GM19324 (cell line): ENCODE data around the gene AFP.
"Not testable (repeated sequence)": the region's sequence is repeated elsewhere in the genome, so short reads cannot be mapped to it uniquely, and the experiment has no call there.

Experiments
- ATAC-seq: cut with Tn5 transposase; IDR thresholded peaks from one replicate; pipeline ENCODE4 v1.9.1; 2021; ENCODE audit warnings: mild to moderate bottlenecking, moderate library complexity; ENCODE audit not compliant: unreplicated experiment, low FRiP score

Gene AFP

DNA sequence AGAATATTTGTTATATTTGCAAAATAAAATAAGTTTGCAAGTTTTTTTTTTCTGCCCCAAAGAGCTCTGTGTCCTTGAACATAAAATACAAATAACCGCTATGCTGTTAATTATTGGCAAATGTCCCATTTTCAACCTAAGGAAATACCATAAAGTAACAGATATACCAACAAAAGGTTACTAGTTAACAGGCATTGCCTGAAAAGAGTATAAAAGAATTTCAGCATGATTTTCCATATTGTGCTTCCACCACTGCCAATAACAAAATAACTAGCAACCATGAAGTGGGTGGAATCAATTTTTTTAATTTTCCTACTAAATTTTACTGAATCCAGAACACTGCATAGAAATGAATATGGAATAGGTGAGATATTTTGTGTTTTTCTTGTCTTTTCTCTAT lies at the start of gene AFP:
Gene AFP (plus strand): TSS at position 238 of the 400 bp plus-strand sequence. CDS start 42 bp downstream, at position 280.
- no peak for ATAC-seq

DNA sequence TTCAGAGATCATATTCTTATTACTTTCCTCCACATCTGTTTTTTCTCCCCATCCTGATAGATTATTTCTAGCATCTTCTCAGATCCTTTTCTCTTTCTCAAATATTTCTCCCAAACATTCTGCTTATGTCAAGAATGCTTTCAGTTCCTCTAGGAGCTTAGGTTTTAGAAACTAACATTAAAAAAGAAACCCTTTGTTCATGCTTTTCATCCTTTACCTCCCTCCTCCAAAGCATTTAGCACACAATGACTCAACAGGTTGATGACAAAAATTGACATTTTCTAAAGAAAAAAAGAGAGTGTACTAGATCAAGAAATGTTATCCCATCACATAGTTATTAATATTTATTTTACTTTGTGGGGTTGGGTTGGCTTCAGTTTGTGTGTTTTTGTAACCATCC lies 48.5 kb upstream of the AFP start:
- no peak for ATAC-seq

DNA sequence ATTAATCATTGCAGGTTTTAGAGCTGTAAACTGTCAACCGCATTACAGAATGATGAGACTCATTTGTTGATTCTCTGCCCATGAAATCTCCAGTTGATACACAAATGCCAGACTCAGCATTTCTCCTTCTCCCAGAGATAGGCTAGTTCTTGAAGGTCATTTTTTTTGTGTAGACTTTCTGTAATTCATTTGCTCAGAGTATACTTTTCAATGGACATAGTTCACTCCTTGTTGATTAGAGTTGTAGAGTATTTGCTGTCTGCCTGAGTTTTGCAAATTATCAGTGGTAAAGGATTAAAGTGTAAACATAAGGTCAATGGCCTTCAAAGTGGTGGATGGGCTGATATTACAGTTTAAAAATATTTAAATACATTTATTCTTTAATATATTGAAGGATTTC lies 47.1 kb upstream of the AFP start:
- no peak for ATAC-seq

DNA sequence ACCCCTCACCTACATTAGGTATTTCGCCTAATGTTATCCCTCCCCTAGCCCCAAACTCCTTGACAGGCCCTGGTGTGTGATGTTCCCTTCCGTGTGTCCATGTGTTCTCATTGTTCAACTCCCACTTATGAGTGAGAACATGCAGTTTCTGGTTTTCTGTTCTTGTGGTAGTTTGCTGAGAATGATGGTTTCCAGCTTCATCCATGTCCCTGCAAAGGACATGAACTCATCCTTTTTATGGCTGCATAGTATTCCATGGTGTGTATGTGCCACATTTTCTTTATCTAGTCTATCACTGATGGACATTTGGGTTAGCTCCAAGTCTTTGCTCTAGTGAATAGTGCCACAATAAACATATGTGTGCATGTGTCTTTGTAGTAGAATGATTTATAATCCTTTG lies 46.4 kb upstream of the AFP start:
- ATAC-seq, result not testable (repeated sequence)

DNA sequence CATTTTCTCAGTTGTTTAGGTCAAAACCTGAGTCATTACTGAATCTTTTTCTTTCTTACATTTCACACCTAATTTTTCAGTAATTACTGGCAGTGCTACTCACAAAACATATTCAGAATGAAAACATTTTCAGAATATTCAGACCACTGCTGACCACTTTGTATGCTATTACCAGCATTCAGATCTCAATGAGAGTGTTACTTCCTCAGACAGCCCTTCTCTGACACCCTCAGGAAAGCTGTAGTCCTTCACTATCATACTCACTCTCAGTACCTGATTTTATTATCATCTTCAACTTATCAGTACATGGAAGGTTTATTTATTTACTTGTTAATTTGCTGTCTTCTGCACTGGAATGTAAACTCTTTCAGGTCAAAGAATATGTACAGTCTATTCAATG lies 44.2 kb upstream of the AFP start:
- no peak for ATAC-seq

DNA sequence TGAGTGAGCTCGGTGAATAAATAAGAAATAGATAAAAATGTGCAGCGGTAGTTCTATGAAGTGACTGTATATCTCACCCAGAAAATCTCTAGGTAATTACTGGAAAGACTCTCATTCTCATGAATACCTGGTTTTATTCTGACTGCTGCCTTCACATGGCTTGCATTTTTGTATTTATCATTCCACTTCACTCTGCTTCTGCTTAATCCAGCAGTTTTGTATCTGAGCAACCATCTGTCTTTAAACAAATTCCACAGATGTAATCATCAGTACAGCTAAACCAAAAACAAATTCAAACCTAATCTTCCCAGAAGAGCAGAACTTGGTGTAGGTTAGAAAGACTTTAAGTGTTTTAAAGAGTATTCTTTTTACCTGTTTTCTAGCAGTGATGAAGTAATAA lies 43.1 kb upstream of the AFP start:
- ATAC-seq, result no peak

DNA sequence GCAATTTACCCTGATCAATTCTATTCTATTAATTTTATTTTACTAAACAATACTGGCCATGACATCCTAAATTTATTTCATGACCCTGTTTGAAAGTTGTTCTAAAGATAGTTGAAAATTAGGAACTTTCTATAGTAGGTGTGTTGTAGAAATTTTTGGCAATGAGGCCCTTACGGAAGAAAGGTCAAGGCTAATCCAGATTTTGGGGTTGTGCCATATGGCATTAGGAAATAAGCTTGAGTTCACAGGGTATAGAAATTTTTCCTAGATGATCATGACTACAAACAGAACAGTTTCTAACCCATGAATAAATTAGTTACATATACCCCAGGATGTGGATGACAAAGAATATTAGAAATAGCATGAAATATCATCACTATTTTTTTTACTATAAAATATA lies 39.7 kb upstream of the AFP start:
- no peak for ATAC-seq

DNA sequence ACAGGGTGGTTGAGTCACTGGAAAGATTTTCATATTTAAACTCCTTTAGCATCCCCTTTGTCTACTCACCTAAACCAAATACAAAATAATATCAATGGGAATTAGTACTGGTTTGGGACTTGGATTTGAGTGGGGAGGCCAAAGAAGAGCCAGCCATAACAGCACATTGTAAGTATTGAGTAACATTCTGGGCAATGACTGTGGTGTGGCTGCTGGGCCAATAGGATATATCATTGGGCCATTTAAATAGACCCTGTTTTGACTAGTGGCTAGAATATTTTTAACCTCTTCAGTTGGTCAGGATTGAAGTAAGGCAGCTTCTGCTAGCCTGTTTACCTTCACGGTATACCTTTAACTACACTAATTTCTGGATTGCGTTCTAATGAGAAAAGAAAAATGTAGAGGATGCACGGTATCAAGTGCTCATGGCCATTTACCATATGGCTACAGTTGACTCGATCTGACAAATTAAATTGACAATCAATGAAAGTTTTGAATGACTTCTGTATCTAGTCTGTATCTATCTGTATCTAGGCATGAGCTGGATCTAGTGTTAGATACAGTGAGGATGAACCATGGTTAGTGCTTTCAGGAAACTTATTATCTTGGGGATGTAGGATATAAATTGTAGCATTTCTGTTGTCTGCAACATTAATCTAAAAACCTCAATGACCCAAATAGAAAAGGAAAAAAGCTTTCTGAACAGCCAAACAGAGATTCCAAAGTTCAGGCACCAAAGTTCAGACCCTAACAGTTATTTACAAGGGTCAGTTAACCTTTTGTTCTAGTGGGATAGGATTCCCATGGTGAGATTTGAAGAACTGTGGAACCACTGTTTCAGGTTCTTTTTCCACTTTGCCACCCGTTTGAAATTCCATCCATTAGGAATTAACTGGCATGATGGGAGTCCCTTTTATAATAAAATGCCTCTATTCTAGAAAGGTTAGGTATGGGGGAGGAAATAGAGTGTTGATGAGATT lies 38.7 kb upstream of the AFP start:
- no peak for ATAC-seq

DNA sequence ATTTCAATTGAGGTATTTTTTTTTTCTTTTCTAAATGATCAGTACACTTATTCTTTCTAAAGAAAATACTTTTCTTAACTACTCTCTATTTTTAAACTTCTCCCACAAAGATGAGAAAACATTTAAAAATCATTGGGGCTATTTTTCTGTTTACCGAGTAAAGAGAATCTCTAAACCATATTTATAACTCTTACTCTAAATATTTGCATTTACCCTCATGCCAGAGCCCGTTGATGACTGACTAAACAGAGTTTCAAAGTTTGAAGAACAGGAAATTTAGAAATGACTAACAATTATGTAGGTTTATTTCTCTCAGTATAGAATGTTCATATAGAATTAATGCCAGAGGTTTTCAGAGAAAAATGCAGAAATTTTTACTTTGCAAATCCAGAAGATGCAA lies 34.6 kb upstream of the AFP start:
- ATAC-seq, result no peak

DNA sequence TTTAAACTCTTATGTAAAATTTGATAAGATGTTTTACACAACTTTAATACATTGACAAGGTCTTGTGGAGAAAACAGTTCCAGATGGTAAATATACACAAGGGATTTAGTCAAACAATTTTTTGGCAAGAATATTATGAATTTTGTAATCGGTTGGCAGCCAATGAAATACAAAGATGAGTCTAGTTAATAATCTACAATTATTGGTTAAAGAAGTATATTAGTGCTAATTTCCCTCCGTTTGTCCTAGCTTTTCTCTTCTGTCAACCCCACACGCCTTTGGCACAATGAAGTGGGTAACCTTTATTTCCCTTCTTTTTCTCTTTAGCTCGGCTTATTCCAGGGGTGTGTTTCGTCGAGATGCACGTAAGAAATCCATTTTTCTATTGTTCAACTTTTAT lies 32.0 kb upstream of the AFP start, which contains the start of gene ALB:
Gene ALB (plus strand): TSS at position 246 of the 400 bp plus-strand sequence. CDS start 41 bp downstream, at position 287.
- no peak for ATAC-seq

DNA sequence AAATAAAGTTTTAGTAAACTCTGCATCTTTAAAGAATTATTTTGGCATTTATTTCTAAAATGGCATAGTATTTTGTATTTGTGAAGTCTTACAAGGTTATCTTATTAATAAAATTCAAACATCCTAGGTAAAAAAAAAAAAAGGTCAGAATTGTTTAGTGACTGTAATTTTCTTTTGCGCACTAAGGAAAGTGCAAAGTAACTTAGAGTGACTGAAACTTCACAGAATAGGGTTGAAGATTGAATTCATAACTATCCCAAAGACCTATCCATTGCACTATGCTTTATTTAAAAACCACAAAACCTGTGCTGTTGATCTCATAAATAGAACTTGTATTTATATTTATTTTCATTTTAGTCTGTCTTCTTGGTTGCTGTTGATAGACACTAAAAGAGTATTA lies 31.6 kb upstream of the AFP start:
- ATAC-seq, result no peak

DNA sequence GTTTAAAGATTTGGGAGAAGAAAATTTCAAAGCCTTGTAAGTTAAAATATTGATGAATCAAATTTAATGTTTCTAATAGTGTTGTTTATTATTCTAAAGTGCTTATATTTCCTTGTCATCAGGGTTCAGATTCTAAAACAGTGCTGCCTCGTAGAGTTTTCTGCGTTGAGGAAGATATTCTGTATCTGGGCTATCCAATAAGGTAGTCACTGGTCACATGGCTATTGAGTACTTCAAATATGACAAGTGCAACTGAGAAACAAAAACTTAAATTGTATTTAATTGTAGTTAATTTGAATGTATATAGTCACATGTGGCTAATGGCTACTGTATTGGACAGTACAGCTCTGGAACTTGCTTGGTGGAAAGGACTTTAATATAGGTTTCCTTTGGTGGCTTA lies 30.9 kb upstream of the AFP start:
- no peak for ATAC-seq

DNA sequence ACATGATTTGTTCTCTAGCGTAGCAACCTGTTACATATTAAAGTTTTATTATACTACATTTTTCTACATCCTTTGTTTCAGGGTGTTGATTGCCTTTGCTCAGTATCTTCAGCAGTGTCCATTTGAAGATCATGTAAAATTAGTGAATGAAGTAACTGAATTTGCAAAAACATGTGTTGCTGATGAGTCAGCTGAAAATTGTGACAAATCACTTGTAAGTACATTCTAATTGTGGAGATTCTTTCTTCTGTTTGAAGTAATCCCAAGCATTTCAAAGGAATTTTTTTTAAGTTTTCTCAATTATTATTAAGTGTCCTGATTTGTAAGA lies 29.5 kb upstream of the AFP start:
- ATAC-seq, result no peak

DNA sequence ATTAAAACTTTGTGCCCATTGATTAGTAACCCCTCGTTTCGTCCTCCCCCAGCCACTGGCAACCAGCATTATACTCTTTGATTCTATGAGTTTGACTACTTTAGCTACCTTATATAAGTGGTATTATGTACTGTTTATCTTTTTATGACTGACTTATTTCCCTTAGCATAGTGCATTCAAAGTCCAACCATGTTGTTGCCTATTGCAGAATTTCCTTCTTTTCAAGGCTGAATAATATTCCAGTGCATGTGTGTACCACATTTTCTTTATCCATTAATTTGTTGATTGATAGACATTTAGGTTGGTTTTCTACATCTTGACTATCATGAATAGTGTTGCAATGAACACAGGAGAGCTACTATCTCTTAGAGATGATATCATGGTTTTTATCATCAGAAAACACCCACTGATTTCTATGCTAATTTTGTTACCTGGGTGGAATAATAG lies 28.8 kb upstream of the AFP start:
- no peak for ATAC-seq

DNA sequence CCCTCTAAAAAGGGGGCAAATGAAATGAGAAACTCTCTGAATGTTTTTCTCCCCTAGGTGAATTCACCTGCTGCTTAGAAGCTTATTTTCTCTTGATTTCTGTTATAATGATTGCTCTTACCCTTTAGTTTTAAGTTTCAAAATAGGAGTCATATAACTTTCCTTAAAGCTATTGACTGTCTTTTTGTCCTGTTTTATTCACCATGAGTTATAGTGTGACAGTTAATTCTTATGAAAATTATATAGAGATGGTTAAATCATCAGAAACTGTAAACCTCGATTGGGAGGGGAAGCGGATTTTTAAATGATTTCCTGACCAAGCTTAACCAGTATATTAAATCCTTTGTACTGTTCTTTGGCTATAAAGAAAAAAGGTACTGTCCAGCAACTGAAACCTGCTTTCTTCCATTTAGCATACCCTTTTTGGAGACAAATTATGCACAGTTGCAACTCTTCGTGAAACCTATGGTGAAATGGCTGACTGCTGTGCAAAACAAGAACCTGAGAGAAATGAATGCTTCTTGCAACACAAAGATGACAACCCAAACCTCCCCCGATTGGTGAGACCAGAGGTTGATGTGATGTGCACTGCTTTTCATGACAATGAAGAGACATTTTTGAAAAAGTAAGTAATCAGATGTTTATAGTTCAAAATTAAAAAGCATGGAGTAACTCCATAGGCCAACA lies 27.7 kb upstream of the AFP start:
- ATAC-seq, result no peak

DNA sequence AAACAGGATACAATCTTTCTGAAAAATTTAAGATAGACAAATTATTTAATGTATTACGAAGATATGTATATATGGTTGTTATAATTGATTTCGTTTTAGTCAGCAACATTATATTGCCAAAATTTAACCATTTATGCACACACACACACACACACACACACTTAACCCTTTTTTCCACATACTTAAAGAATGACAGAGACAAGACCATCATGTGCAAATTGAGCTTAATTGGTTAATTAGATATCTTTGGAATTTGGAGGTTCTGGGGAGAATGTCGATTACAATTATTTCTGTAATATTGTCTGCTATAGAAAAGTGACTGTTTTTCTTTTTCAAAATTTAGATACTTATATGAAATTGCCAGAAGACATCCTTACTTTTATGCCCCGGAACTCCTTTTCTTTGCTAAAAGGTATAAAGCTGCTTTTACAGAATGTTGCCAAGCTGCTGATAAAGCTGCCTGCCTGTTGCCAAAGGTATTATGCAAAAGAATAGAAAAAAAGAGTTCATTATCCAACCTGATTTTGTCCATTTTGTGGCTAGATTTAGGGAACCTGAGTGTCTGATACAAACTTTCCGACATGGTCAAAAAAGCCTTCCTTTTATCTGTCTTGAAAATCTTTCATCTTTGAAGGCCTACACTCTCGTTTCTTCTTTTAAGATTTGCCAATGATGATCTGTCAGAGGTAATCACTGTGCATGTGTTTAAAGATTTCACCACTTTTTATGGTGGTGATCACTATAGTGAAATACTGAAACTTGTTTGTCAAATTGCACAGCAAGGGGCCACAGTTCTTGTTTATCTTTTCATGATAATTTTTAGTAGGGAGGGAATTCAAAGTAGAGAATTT lies 26.8 kb upstream of the AFP start:
- no peak for ATAC-seq

DNA sequence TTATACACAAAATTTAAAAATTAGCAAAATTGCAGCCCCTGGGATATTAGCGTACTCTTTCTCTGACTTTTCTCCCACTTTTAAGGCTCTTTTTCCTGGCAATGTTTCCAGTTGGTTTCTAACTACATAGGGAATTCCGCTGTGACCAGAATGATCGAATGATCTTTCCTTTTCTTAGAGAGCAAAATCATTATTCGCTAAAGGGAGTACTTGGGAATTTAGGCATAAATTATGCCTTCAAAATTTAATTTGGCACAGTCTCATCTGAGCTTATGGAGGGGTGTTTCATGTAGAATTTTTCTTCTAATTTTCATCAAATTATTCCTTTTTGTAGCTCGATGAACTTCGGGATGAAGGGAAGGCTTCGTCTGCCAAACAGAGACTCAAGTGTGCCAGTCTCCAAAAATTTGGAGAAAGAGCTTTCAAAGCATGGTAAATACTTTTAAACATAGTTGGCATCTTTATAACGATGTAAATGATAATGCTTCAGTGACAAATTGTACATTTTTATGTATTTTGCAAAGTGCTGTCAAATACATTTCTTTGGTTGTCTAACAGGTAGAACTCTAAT lies 26.0 kb upstream of the AFP start:
- ATAC-seq, result no peak

DNA sequence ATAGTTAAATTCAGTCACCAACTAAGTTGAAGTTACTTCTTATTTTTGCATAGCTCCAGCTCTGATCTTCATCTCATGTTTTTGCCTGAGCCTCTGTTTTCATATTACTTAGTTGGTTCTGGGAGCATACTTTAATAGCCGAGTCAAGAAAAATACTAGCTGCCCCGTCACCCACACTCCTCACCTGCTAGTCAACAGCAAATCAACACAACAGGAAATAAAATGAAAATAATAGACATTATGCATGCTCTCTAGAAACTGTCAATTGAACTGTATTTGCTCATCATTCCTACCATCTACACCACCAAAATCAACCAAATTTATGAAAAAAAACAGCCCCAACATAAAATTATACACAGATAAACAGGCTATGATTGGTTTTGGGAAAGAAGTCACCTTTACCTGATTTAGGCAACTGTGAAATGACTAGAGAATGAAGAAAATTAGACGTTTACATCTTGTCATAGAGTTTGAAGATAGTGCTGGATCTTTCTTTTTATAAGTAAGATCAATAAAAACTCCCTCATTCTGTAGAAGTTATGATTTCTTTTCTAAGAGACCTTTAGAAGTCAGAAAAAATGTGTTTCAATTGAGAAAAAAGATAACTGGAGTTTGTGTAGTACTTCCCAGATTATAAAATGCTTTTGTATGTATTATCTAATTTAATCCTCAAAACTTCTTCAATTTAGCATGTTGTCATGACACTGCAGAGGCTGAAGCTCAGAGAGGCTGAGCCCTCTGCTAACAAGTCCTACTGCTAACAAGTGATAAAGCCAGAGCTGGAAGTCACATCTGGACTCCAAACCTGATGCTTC lies 24.9 kb upstream of the AFP start:
- ATAC-seq, result no peak

DNA sequence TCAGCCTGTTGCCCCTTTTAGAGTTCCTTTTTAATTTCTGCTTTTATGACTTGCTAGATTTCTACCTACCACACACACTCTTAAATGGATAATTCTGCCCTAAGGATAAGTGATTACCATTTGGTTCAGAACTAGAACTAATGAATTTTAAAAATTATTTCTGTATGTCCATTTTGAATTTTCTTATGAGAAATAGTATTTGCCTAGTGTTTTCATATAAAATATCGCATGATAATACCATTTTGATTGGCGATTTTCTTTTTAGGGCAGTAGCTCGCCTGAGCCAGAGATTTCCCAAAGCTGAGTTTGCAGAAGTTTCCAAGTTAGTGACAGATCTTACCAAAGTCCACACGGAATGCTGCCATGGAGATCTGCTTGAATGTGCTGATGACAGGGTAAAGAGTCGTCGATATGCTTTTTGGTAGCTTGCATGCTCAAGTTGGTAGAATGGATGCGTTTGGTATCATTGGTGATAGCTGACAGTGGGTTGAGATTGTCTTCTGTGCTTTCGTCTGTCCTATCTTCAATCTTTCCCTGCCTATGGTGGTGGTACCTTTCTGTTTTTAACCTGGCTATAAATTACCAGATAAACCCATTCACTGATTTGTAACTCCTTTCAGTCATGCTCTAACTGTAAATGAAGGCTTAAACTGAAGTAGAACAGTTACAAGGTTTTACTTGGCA lies 24.1 kb upstream of the AFP start:
- no peak for ATAC-seq
